Cardiac fibroblast (primary cell): ENCODE measurements around the gene ALPG.
"Not testable (repeated sequence)": the region's sequence is repeated elsewhere in the genome, so short reads cannot be mapped to it uniquely, and the experiment has no call there.

ENCODE experiments used
- DNase-seq, 2 donors: peaks; one replicate each; pipeline versions ENCODE4 v3.0.0 to v3.0.0-alpha.2; 2010; ENCODE audit warnings: low read depth in 2 of 2
- H3K4me3 ChIP-seq, 2 donors: replicated peaks in 1 of 2; 1 replicate in 1 of 2; 2 replicates in 1 of 2; pipeline ENCODE4 v1.5.1; 2011; ENCODE audit warnings: low read depth in 2 of 2, low read length in 2 of 2, mild to moderate bottlenecking in 2 of 2, moderate library complexity in 1 of 2
- CTCF ChIP-seq: IDR thresholded peaks from one replicate; pipeline ENCODE4 v1.5.1; 2011; ENCODE audit warnings: low read depth, mild to moderate bottlenecking, low read length, inconsistent platforms

Gene ALPG

GRCh38 chr2:232431705-232432590 lies 25.3 kb downstream of the ALPG start:
- H3K4me3 ChIP-seq = no peak overlapping the region
- no peak for TF ChIP-seq CTCF
- DNase-seq = no peak

- H3K4me3 ChIP-seq = no peak overlapping the region
- peak; percentile 13 for TF ChIP-seq CTCF
- no peak for DNase-seq
Measured at GRCh38 chr2:232432598-232433184, 26.0 kb downstream of the ALPG start.

- H3K4me3 ChIP-seq, DNase-seq: not testable (repeated sequence)
Measured at GRCh38 chr2:232433622-232434021, 27.0 kb downstream of the ALPG start.

- H3K4me3 ChIP-seq = no peak overlapping the region
- no peak for DNase-seq
- TF ChIP-seq CTCF = no peak
Measured at GRCh38 chr2:232434091-232434490, 27.4 kb downstream of the ALPG start.

GRCh38 chr2:232434563-232435374 lies 28.1 kb downstream of the ALPG start:
- no peak for TF ChIP-seq CTCF
- H3K4me3 ChIP-seq = no peak overlapping the region
- DNase-seq = no peak

GRCh38 chr2:232435375-232435648 lies 28.7 kb downstream of the ALPG start:
- no peak overlapping the region for H3K4me3 ChIP-seq
- DNase-seq = no peak
- no peak for TF ChIP-seq CTCF

- H3K4me3 ChIP-seq = no peak overlapping the region
- TF ChIP-seq CTCF = no peak
- DNase-seq = no peak
Measured at GRCh38 chr2:232435805-232436204, 29.2 kb downstream of the ALPG start.
